DOHH2 (cell line): ENCODE measurements around the gene CLIC3.

Experiments used
- H3F3A ChIP-seq: fragments of 200-600 bp; sonication (generic), shearing (Covaris generic); 2 replicates; pipeline ENCODE4 v1.6.0; 2016; ENCODE audit warnings: antibody characterized with exemption, mild to moderate bottlenecking; ENCODE audit not compliant: control insufficient read depth, insufficient read depth
- H3K27ac ChIP-seq: fragments of 200-600 bp; sonication (generic); 2 replicates; pipeline ENCODE4 v1.5.1; 2014; ENCODE audit warnings: low read depth, mild to moderate bottlenecking, low read length, moderate library complexity
- H3K27me3 ChIP-seq: fragments of 200-600 bp; sonication (generic); 2 replicates; pipeline ENCODE4 v1.6.1; 2014; ENCODE audit warnings: mild to moderate bottlenecking, low read length, mixed read lengths; ENCODE audit not compliant: control insufficient read depth
- H3K36me3 ChIP-seq: fragments of 200-600 bp; sonication (generic); 2 replicates; pipeline ENCODE4 v1.6.1; 2014; ENCODE audit warnings: mild to moderate bottlenecking, low read length, moderate library complexity, mixed read lengths; ENCODE audit not compliant: control insufficient read depth
- H3K4me1 ChIP-seq: fragments of 200-600 bp; sonication (generic); 2 replicates; pipeline ENCODE4 v1.6.1; 2014; ENCODE audit warnings: mild to moderate bottlenecking, low read length, mixed read lengths; ENCODE audit not compliant: control insufficient read depth
- H3K4me2 ChIP-seq: fragments of 200-600 bp; sonication (generic); 2 replicates; pipeline ENCODE4 v1.6.0; 2014; ENCODE audit warnings: mild to moderate bottlenecking, low read length, moderate library complexity
- H3K4me3 ChIP-seq: fragments of 200-600 bp; sonication (generic); 2 replicates; pipeline ENCODE4 v1.5.1; 2014; ENCODE audit warnings: mild to moderate bottlenecking, low read length, mixed read lengths
- H3K79me2 ChIP-seq: fragments of 200-600 bp; sonication (generic); 2 replicates; pipeline ENCODE4 v1.6.1; 2014; ENCODE audit warnings: mild to moderate bottlenecking, low read length, mixed read lengths; ENCODE audit not compliant: control insufficient read depth
- H3K9me2 ChIP-seq: fragments of 200-600 bp; sonication (generic); replicated peaks from 2 replicates; pipeline ENCODE4 v1.6.1; 2014; ENCODE audit warnings: mild to moderate bottlenecking, low read length, mixed read lengths; ENCODE audit not compliant: control insufficient read depth
- H3K9me3 ChIP-seq: fragments of 200-600 bp; sonication (generic); 2 replicates; pipeline ENCODE4 v1.6.1; 2014; ENCODE audit warnings: antibody characterized with exemption, low read length, mixed read lengths; ENCODE audit not compliant: control insufficient read depth, insufficient read depth
- H4K20me1 ChIP-seq: fragments of 200-600 bp; sonication (generic); 2 replicates; pipeline ENCODE4 v1.6.0; 2014; ENCODE audit warnings: low read depth, mild to moderate bottlenecking, antibody characterized with exemption, low read length, moderate library complexity; ENCODE audit not compliant: control insufficient read depth, insufficient read depth
- EZH2phosphoT487 ChIP-seq: fragments of 200-600 bp; sonication (generic); IDR thresholded peaks from 2 replicates; pipeline ENCODE4 v1.6.1; 2017; ENCODE audit warnings: borderline replicate concordance, mild to moderate bottlenecking, antibody characterized with exemption, low read length, moderate library complexity, mixed read lengths
- TF ChIP-seq, protein P1 (sequence below): fragments of 200-600 bp; sonication (generic); IDR thresholded peaks from one replicate; pipeline ENCODE4 v1.5.1; 2014; ENCODE audit warnings: antibody characterized with exemption, mild to moderate bottlenecking, low read depth, low read length; ENCODE audit not compliant: poor library complexity, severe bottlenecking

The CLIC3 gene

DNA sequence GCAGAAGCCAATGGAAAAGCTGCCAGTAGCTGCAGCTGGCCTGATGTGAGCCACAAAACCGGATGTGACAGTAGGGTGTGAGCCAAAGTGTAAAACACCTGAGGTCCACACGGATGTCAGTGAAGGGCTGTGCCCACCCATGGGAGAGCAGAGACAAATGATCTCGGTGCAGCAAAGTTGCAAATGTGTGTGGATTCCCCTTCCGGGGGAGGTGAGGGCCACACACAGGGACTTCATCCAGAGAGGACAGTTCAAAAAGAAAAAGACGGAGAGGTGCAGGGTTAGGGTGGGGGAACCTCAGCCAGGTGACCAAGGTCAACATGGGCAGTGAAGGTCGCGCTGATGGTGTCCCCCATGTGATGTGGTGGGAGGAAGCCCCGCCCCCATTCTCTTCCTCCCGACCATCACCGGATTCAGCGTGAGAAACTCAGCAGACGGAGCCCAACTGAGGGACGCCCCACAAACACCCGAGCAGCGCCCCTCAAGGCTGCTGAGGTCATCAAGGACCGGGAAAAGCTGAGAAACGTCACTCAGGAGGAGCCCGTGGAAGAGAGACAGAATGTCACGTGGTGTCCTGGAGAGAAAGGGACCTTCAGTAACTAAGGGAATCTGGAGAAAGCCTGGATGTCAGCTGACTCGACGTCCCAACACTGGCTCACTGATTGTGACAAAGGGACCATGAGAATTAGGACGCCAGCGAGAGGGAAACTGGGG, 30.4 kb downstream of the CLIC3 start:
- TF ChIP-seq, protein P1, sequence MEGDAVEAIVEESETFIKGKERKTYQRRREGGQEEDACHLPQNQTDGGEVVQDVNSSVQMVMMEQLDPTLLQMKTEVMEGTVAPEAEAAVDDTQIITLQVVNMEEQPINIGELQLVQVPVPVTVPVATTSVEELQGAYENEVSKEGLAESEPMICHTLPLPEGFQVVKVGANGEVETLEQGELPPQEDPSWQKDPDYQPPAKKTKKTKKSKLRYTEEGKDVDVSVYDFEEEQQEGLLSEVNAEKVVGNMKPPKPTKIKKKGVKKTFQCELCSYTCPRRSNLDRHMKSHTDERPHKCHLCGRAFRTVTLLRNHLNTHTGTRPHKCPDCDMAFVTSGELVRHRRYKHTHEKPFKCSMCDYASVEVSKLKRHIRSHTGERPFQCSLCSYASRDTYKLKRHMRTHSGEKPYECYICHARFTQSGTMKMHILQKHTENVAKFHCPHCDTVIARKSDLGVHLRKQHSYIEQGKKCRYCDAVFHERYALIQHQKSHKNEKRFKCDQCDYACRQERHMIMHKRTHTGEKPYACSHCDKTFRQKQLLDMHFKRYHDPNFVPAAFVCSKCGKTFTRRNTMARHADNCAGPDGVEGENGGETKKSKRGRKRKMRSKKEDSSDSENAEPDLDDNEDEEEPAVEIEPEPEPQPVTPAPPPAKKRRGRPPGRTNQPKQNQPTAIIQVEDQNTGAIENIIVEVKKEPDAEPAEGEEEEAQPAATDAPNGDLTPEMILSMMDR, result no peak
- TF ChIP-seq EZH2phosphoT487, result no peak
- H3K27me3 ChIP-seq, result no peaks in the 10 kb centered on the region

DNA sequence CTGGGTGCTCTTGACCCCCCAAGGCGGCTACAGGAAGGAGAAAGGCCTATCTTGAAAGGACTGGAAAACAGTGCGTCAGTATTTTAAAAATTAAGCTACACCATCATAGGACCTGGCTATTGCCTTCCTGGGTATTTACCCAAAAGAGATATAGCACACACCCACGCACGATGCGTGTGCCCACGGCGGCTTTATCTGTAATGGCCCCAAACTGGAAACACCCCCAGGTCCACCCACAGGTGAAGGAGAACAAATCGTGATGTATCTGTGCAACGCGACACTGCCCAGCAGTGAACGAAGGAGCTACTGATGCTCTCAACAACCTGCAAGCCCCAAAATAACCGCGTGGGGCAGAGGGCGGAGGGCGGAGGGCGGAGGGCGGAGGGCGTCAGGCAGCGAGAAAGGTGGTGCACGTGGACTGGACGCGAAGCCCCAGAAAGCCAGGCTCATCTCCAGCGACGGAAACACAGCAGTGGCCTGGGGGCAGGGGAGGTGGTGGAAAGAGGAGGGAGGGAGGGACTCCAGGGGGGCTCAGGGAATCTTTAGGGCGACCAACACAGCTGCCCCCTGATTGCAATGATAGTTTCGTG, 31.4 kb downstream of the CLIC3 start:
- no peak overlapping the region for H3K27ac ChIP-seq
- H3K4me1 ChIP-seq, result peaks cover 14% of the 10 kb centered on the region
- H3K9me2 ChIP-seq, result no peaks in the 10 kb centered on the region
- no peaks in the 10 kb centered on the region for H3K9me3 ChIP-seq
- no peaks in the 10 kb centered on the region for H3F3A ChIP-seq
- H3K27me3 ChIP-seq, result no peaks in the 10 kb centered on the region
- no peak overlapping the region for H3K4me2 ChIP-seq
- H3K79me2 ChIP-seq, result no peaks in the 10 kb centered on the region
- TF ChIP-seq, protein P1, result no peak
- no peak for TF ChIP-seq EZH2phosphoT487
- no peak overlapping the region for H3K4me3 ChIP-seq
- H3K36me3 ChIP-seq, result no peaks in the 10 kb centered on the region
- H4K20me1 ChIP-seq, result no peaks in the 10 kb centered on the region

More for the DNA sequence above, 30.4 kb downstream of the CLIC3 start:
- H3K4me3 ChIP-seq, result peak overlapping the region; percentile 49
- peak overlapping the region; percentile 61 for H3K4me2 ChIP-seq
- H3K4me1 ChIP-seq, result peaks cover 14% of the 10 kb centered on the region
- H3F3A ChIP-seq, result no peaks in the 10 kb centered on the region
- no peaks in the 10 kb centered on the region for H3K9me3 ChIP-seq
- H3K79me2 ChIP-seq, result no peaks in the 10 kb centered on the region
- no peak overlapping the region for H3K27ac ChIP-seq
- H3K36me3 ChIP-seq, result no peaks in the 10 kb centered on the region
- no peaks in the 10 kb centered on the region for H4K20me1 ChIP-seq
- no peaks in the 10 kb centered on the region for H3K9me2 ChIP-seq

DNA sequence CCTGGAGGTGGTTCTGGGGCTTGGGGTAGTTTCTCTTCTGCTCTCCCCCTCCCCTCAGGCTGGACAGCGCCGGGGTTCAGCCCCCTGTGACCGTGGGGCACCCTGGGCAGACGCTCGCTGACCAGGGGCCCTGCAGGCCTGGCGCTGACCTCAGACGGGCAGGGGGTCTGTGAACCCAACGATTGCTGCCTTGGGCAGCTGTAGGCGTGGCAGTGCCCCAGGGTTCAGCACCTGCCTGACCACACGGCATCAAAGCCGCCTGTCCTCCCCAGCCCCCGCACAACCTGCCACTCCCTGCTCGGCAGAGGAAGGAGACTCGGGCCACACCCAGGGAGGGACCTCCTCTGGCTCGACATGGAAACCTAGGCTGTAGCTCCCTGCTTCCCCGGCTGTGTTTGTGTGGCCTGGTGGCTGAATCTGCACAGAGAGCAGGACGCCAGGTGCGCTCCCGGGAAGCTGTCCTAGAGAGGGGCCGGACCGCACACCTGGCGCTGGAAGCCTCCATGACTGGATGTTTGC, 32.1 kb downstream of the CLIC3 start:
- Histone ChIP-seq H3K4me1 (peaks cover 14% of the 10 kb centered on the region), H3K27ac (no peak overlapping the region), H4K20me1 (no peaks in the 10 kb centered on the region), H3F3A (no peaks in the 10 kb centered on the region), H3K27me3 (no peaks in the 10 kb centered on the region), H3K9me2 (no peaks in the 10 kb centered on the region), H3K4me3 (no peak overlapping the region), H3K9me3 (no peaks in the 10 kb centered on the region), H3K36me3 (no peaks in the 10 kb centered on the region), H3K4me2 (no peak overlapping the region), H3K79me2 (no peaks in the 10 kb centered on the region)
- TF ChIP-seq, protein P1, result no peak
- no peak for TF ChIP-seq EZH2phosphoT487
